Globus pallidus (tissue), 1 donor: ENCODE measurements around the gene TNS1.

Source experiments
- DNase-seq: peaks from one replicate; pipeline ENCODE4 v3.0.0-alpha.2; 2015; ENCODE audit warnings: low spot score

Gene TNS1

GRCh38 chr2:217912098-217913024 lies 90.4 kb downstream of the TNS1 start:
- DNase-seq = no peak

DNA sequence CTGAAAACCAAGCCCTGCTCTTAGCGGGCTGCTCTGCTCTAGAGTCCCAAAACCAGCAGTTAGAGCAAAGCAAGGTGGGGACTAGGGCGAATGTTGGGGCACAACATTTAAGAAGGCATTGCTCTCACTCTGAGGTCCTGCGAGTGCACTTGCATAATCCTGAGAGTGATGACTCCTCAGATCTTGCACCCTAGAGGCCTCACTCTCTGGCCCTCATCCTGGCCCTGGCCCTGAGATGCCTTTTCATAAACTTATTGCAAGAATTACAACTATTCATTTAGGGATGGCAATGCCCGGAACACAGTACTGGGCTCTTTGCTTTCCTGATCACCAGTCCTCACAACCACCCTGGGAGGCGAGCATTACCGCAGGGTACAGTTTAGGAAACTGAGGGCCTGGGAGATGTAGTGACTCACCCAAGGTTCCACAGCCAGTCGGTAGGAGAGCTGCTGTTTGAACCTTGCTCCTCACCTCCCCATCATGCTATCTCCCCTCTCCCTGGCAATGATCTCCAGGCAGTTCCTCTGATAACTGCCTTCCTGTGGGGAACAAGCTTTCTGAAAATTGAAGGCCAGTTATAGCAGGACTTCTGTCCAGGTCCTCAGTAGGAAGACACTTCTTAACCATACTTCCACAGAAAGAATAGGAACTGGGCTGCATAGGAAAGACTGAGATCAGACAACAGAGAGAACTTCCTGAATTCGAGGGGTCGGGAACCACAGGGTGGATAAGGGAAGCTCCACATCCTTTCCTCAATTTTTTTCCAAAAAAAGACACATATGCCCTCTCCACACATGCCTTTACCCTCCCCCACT lies 91.3 kb downstream of the TNS1 start:
- no peak for DNase-seq

DNA sequence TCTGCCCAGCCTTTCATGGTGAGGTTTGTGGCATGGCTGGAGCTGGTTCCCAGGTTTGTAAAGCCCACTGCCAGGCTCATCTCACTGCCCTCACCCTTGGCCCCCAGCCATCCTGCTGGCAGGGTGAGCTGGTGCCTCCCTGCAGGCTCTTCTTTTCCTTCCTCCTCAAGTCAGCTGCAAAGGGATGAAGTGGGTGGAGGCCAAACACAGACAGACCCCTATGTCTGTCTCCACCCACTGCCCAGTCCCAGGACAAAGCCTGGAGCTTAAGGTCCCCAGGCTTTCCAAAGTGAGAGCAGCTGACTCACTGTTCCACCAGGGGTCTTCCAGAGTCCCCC lies 92.0 kb downstream of the TNS1 start:
- no peak for DNase-seq

DNA sequence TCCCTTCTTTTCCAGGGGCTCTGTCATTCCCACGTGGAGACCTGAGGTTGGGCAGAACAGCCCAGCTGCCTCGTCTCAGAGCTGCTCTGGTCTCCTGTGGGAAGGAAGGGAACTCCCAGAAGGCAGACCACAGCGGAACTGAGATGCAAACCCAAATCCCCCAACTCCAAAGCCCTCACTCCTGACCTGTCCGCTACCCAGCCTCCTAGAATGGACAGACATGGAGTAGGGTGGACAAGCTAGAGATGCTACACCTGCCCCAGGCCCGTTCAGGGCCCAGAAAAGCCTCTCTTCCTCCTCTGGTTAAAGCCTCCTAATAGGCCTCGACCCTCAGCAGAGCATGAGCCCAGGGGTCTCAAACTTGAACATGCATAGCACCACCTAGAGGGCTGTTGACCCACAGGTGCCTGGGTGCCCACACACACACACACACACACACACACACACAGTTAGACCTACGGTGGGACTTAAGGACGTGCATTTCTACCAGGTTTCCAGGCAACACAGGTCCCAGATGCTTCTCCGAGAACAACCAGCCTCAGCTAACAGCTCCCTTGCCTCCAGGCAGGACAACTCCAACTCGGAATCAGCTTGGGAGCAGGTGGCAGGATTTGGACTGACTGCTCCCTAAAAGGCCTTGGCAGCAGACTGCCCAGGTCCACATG lies 93.5 kb downstream of the TNS1 start:
- DNase-seq = no peak

DNA sequence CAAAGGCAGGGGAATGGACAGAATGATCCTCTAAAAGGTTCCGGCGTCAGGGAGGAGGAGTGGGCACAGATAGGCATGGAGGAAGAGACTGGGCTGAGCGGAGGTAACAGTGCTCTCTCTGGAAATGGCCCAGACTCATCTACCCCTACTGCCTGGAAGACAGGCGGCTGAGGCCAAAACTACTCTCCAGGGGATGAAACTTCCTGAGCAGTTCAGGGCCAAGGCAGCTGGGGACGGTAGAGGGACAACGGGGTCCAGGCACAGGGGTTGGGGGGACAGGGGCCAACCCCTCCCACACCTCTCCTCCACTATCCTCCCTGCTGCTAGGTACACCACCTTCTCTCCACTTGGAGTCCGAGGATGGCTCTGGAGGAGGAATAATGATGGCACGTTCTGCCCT lies 94.3 kb downstream of the TNS1 start:
- DNase-seq = no peak

GRCh38 chr2:217907266-217907665 lies 95.5 kb downstream of the TNS1 start:
- no peak for DNase-seq

- no peak for DNase-seq
These were observed 96.0 kb downstream of the TNS1 start for GRCh38 chr2:217906798-217907197.

DNA sequence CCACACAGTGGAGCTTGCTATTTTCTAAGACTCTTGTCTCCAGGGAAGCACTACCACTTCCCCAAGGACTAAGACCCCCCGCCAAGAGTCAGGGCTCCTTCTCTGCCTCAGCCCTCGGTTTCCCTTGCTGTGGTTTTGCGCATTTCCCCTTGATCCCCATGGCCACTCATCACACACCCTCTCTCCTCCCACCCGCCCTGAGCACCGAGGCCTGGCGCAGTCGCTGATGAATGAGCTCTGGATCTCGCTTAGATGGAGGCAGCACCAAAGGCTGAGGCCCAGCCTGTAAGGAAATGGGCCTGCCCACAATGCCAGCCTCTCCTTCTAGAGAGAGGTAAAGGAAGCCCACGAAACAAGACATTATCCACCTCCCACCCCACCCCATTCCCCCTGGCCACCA lies 96.9 kb downstream of the TNS1 start:
- no peak for DNase-seq

DNA sequence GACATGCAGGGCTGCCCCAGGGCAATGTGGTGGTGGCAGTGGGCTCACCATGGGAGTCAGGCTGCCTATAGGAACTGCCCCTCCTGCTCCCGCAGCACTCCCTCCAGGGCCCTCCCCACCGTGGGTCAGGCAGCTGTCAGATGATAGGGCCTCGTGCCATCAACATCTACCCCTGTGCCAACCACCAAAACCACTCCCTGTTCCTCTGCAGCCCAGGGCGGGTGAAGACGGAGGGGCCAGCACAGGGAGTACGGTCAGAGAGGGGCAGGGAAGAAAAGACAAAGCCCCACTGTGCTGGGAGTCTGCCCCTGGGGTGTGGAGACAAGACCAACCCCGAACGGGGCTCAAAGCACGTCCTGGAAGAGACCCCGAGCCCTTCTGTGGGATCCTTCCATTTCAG lies 97.4 kb downstream of the TNS1 start:
- peak; percentile 84 for DNase-seq

GRCh38 chr2:217904614-217904965 lies 98.2 kb downstream of the TNS1 start:
- DNase-seq = no peak

GRCh38 chr2:217903859-217904613 lies 98.8 kb downstream of the TNS1 start:
- DNase-seq = peak; percentile 71

- DNase-seq = no peak
These were observed 99.5 kb downstream of the TNS1 start for GRCh38 chr2:217903142-217903858.

- no peak for DNase-seq
These were observed 100.2 kb downstream of the TNS1 start for GRCh38 chr2:217902379-217903141.

- no peak for DNase-seq
These were observed 100.9 kb downstream of the TNS1 start for GRCh38 chr2:217901835-217902378.

DNA sequence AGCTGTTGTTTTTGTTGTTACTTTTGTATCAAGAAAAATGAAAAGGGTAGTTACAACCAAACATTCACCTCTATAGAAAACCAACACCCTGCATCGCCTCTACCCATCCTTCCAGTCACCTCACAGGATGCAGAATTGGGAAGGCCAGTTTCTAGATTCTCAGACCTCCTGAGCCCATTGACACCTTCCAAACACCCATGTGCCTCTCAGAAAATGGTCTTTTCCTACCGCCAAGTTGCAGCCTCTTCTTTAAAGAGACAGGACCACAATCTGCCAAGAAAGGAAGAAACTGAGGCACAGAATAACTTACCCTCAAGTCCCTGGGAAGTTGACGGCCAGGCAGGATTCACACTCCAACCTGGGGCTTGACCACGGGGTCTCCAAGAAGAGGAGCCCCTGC lies 101.4 kb downstream of the TNS1 start:
- no peak for DNase-seq

DNA sequence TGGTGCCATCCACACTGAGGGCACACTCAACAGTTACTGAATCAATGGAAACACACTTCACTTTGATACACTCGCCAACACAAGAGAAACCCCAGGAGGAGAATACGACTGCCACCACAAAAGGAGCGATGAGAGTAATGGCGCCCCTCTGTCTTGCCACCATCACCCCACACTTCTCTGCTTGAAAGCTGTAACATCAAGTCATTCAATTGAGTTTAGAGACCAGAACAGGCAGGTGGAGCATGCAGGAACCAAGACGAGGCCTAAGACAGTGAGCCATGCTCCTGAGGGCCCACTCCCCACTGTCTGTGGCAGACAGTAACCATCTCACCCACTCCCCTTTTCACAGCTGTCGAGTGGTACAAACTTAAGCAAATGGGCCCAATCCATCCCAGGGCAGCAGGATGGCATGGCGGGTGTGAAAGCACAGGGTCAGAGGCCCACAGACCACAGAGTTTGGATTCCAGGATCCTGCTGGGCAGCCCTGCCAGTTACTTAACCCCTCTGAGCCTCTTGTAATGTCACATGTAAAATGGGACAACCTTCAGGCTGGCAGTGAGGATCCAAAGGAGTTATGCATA lies 101.9 kb downstream of the TNS1 start:
- no peak for DNase-seq

- no peak for DNase-seq
These were observed 102.6 kb downstream of the TNS1 start for GRCh38 chr2:217900010-217900779.

GRCh38 chr2:217899231-217900009 lies 103.4 kb downstream of the TNS1 start:
- DNase-seq = no peak
